SK-N-MC (cell line): Measurements from ENCODE around the gene JPH3.

Source experiments
- EZH2 ChIP-seq: fragments of 200-600 bp; sonication (generic); IDR thresholded peaks from one replicate; pipeline ENCODE4 v1.6.1; 2017; ENCODE audit warnings: antibody characterized with exemption
- FOXP2 ChIP-seq: optimal IDR thresholded peaks from 2 replicates; pipeline ENCODE3; 2011; ENCODE audit warnings: mild to moderate bottlenecking, moderate library complexity; ENCODE audit not compliant: insufficient read depth; ENCODE audit errors: extremely low read length, control extremely low read depth
- POLR2AphosphoS5 ChIP-seq: IDR thresholded peaks from 2 replicates; pipeline ENCODE4 v1.6.1; 2012; ENCODE audit warnings: mild to moderate bottlenecking, low read depth, low read length, borderline replicate concordance

DNA sequence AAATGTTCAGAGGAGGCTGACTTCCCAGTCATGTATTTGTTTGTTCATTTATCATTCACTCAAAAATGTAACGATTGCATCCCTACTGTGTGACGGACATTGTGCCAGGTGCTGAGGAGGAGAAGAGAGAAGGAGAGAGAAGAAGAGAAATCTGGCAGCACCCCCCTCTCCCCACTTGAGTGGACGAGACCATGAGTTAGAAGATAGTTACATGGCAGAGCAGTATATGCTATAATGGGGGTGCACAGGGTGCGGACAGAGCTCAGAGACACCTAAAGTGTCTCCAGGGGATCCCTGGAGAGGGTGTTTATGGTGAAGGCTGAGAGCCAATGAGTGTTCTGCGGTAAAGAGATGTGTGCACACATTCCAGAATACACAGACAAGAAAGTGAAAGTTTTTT is 6.6 kb upstream of the JPH3 start:
- TF ChIP-seq POLR2AphosphoS5, result no peak
- no peak for TF ChIP-seq EZH2
- no peak for TF ChIP-seq FOXP2
